Measurements from ENCODE around the gene PCMTD2.

PCMTD2 gene

GRCh38 chr20:64273109-64273508 lies 17.6 kb downstream of the PCMTD2 start:
- TF ChIP-seq POLR2A (IDR thresholded peaks at IDR 0.05; ENCODE audit: extremely low read depth, insufficient read length) (no peak), CTCF (IDR thresholded peaks at IDR 0.05; ENCODE audit: low read depth, low read length) (no peak), MAX (IDR thresholded peaks at IDR 0.05; ENCODE audit: low read depth, low read length) (no peak)
- no peak for DNase-seq (ENCODE audit: low read depth)
- no peak overlapping the region for H3K4me3 ChIP-seq (ENCODE audit: low read depth, low read length)

GRCh38 chr20:64276817-64277216 lies 21.3 kb downstream of the PCMTD2 start:
- DNase-seq (ENCODE audit: low read depth), result no peak
- TF ChIP-seq MYC (IDR thresholded peaks at IDR 0.05; ENCODE audit: low read depth, low read length), result no peak
- TF ChIP-seq MAX (IDR thresholded peaks at IDR 0.05; ENCODE audit: low read depth, low read length), result no peak
- no peak for TF ChIP-seq CTCF (IDR thresholded peaks at IDR 0.05; ENCODE audit: low read depth, low read length)
- TF ChIP-seq POLR2A (IDR thresholded peaks at IDR 0.05; ENCODE audit: extremely low read depth, insufficient read length), result no peak
- no peak overlapping the region for H3K4me3 ChIP-seq (ENCODE audit: low read depth, low read length)

- TF ChIP-seq POLR2A (IDR thresholded peaks at IDR 0.05; ENCODE audit: extremely low read depth, insufficient read length) (no peak), MAX (IDR thresholded peaks at IDR 0.05; ENCODE audit: low read depth, low read length) (no peak), MYC (IDR thresholded peaks at IDR 0.05; ENCODE audit: low read depth, low read length) (no peak), CTCF (IDR thresholded peaks at IDR 0.05; ENCODE audit: low read depth, low read length) (no peak)
- H3K4me3 ChIP-seq (ENCODE audit: low read depth, low read length), result no peak overlapping the region
- no peak for DNase-seq (ENCODE audit: low read depth)
Measured at GRCh38 chr20:64277571-64278316, 22.2 kb downstream of the PCMTD2 start.

- H3K4me3 ChIP-seq (ENCODE audit: low read depth, low read length), result no peak overlapping the region
- DNase-seq (ENCODE audit: low read depth), result no peak
- TF ChIP-seq MYC (IDR thresholded peaks at IDR 0.05; ENCODE audit: low read depth, low read length), result no peak
- TF ChIP-seq POLR2A (IDR thresholded peaks at IDR 0.05; ENCODE audit: extremely low read depth, insufficient read length), result no peak
- TF ChIP-seq CTCF (IDR thresholded peaks at IDR 0.05; ENCODE audit: low read depth, low read length), result no peak
- TF ChIP-seq MAX (IDR thresholded peaks at IDR 0.05; ENCODE audit: low read depth, low read length), result no peak
Measured at GRCh38 chr20:64278317-64278681, 22.8 kb downstream of the PCMTD2 start.

- H3K4me3 ChIP-seq (ENCODE audit: low read depth, low read length), result no peak overlapping the region
Measured at GRCh38 chr20:64279826-64280459, 24.4 kb downstream of the PCMTD2 start.

More at GRCh38 chr20:64279826-64280459, 24.4 kb downstream of the PCMTD2 start:
- DNase-seq (ENCODE audit: low read depth), result no peak
- TF ChIP-seq CTCF (IDR thresholded peaks at IDR 0.05; ENCODE audit: low read depth, low read length), result no peak
- TF ChIP-seq MAX (IDR thresholded peaks at IDR 0.05; ENCODE audit: low read depth, low read length), result no peak
- TF ChIP-seq MYC (IDR thresholded peaks at IDR 0.05; ENCODE audit: low read depth, low read length), result no peak
- TF ChIP-seq POLR2A (IDR thresholded peaks at IDR 0.05; ENCODE audit: extremely low read depth, insufficient read length), result no peak
